Ishikawa (cell line): ENCODE data around the gene ACAD9.

ENCODE experiments used
- EP300 ChIP-seq: IDR thresholded peaks from 2 replicates; pipeline ENCODE4 v1.6.1; 2012; ENCODE audit warnings: borderline replicate concordance
- MAX ChIP-seq: IDR thresholded peaks from 2 replicates; pipeline ENCODE4 v1.6.1; 2012

GRCh38 chr3:128895843-128896697 is 16.6 kb downstream of the ACAD9 start:
- TF ChIP-seq EP300 (no peak), MAX (no peak)
